Endothelial cell of hepatic sinusoid (primary cell): ENCODE data around the gene PLSCR2.
"Not testable (repeated sequence)": the region's sequence is repeated elsewhere in the genome, so short reads cannot be mapped to it uniquely, and the experiment has no call there.

Experiments used
- in situ Hi-C: cut with HindIII; loops from 2 replicates; pipeline ENCODE4 v1.10.0; 2017; ENCODE audit warnings: low sequenced_read_pairs

Gene PLSCR2

DNA sequence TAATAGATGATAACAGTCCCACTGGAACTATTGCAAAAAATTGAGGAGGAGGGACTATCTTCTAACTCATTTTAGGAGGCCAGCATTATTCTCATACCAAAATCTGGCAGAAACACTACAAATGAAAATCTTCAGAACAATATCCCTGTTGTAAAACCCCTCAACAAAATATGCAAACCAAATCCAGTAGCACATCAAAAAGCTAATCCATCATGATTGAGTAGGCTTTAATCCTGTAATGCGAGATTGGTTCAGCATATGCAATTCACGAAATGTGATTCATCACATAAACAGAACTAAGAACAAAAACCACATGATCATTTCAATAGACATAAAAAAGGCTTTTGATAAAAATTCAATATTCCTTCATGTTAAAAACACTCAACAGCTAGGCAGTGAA lies 23.9 kb upstream of the PLSCR2 start:
- in situ Hi-C loops, result no loop called here

DNA sequence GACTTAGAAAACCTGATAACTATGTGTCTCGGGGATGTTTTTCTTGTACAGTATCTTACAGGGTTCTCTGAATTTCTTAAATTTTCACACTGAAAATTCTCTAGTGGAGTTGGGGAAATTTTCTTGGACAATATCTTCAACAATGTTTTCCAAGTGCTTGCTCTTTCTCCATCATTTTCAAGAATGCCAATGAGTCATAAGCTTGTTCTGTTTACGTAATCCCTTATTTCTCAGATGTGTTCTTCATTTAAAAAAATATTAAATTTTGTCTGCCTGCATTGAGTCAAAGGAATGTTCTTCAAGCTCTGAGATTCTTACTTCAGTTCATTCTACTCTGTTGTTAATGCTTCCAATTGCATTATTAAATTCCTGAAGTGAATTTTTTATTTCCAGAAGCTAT lies 21.9 kb upstream of the PLSCR2 start:
- in situ Hi-C loops, result no loop called here

DNA sequence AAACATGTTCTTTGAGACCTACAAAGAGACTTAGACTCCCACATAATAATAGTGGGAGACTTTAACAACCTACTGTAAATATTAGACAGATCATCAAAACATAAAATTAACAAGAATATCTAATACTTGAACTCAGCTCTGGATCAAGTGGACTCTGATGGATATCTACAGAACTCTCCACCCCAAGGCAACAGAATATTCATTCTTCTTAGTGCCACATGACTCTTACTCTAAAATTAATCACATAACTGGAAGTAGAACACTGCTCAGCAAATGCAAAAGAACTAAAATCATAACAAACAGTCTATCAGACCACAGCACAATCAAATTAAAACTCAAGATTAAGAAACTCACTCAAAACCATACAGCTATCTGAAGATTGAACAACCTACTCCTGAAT lies 15.9 kb upstream of the PLSCR2 start:
- in situ Hi-C loops, result no loop called here

DNA sequence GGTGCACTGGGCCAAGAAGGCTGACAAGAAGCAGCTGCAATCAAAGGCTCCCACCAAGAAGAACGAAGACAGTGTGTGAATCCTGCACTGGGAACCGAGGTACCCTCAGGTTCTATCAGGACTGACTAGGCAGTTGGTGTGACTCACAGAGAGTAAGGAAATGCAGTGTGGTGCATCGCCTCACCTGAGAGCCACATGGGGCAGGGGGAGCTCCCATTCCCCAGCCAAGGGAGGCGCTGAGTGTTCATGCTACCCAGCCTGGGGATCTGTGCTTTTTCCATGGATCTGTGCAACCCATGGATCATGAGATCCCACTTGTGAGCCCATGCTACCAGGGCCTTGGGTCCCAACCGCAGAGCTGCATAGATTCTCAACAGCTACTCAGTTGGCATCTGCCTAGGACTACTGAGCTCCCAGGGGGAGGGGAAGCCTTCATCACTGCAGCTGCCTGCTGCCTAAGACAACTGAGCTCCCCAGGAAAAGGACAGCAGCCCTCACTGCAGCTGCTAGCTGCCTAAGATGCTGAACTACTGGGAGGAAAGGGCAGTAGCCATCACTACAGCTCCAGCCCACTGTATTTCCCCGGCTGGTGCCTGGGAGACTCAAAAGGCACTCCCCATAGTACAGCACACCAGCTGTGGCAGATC lies 6.9 kb upstream of the PLSCR2 start:
- in situ Hi-C loops, result no loop called here

DNA sequence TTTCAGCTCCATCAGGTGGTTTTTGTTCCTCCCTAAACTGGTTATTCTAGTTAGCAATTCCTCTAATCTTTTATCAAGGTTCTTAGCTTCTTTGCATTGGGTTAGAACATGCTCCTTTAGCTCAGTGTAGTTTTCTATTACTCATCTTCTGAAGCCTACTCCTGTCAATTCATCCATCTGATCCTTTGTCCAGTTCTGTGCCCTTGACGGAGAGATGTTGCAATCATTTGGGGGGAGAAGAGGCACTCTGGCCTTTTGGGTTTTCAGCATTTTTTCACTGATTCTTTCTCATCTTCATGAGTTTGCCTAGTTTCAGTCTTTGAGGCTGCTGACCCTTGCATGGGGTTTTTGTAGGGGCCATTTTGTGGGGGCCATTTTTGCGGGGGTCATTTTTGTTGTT lies 5.6 kb upstream of the PLSCR2 start:
- in situ Hi-C loops, result not testable (repeated sequence)

DNA sequence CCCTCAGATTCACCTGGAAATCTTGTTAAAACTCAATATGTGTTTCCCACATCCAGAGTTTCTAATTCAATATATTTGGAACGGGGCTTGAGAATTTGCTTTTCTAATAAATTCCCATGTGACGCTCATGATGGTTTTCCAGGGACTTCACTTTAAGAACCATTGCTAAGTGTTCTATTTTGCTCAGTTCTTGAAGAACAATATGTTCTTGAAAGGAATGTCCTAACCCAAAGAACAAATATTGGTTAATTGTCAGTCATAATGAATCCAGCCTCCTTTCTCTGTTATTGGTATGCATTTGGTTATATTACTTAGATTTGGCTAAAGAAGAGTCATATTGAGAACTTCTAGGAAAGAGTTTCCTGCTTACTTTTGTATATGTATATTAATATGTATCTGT lies 4.4 kb upstream of the PLSCR2 start:
- in situ Hi-C loops, result no loop called here

DNA sequence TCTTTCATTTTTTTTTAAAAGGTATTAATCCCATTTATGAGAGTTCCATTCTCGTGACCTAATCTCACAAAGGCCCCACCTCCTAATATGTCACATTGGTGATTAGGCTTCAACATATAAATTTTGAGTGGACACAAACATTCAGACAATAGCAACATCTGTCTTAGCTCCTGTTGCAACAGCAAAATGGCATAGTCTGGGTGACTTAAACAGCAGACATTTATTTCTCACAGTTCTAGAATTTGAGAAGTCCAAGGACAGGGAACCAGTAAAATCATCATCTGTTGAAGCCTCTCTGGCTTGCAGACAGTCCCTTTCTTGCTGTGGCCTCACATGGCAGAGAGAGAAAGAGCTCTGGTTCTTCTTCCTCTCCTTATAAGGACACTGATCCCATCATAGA lies 3.2 kb upstream of the PLSCR2 start:
- in situ Hi-C loops, result no loop called here

DNA sequence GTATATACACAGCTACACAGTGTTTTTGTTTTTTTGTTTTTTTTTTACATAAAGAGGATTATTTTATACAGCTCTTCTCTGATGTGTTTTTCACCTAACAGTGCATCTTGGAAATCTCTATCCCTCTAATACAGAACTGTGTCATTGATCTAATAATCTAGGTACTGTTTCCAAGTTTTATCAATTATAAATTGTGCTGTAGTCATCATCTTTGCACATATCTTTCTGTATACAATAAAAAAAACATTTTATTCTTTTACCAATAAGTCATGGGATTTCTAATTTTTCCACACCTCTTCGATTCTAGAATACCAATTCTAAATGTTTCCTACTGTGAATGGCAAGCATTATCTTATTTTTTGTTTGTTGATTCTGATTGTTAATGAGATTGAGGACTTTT lies 1.7 kb upstream of the PLSCR2 start:
- in situ Hi-C loops, result no loop called here

DNA sequence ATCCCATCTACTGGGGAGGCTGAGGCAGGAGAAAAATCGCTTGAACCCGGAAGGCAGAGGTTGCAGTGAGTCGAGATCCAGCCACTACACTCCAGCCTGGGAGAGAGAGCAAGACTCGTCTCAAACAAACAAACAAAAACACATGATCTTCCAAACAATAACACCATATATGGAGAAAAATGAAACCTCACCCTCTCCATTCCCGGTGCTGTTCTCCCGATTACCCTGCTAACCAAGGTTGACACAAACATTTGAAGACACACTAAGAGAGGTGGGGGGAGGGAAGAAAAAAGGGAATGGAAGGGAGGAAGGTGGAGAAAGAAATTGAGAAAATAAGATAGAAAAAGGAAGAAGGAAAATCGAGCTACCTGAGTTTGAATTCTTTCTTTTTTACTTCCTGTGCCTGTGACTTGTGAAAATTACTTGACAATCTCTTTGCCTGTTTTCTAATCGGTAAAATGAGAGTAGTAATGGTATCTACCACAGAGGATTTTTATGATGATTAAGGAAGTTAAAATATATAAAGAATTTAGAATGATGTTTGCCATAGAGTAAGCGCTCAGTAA lies 1.1 kb upstream of the PLSCR2 start:
- in situ Hi-C loops, result no loop called here

DNA sequence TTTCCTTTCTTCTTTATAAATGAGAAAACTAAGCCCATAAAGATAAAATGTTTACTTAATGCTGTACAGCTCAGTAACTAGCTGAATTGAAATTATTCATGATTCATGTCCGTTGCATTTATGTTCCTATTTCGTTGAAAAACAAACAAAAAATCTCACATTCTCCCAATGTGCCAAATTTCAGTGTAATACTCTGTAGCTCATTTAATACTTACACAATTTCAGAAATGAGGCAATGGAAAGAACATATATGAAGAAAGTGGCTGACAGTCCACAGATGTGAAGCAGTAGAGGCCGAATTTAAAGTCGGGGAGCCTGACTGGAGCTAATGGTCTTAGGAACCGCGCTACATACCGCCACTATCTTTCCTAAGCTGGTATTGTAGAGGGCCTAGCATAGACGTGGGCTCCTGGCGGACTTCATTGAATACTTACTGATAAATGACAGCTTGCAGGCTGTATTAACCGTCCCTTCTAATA lies 651 bp downstream of the PLSCR2 start:
- in situ Hi-C loops, result no loop called here

DNA sequence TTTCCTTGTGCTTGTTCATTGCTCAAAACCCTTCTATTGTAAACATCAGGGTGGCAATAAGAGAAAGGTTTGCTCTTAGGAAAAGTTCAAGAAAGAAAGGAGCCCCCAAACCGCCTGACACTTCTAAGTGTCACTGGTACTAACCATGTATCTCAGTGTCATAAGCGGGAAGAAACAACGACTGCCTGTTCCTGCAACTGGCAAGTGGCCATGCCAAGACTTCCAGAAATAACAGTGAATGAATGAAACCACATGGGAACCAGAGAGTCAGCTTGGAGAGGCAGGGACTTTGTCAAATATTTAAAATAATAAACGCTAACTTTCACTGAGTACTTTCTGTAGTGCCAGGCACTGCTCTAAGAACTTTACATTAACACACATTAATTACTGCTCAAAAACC lies 1.1 kb downstream of the PLSCR2 start:
- in situ Hi-C loops, result no loop called here

DNA sequence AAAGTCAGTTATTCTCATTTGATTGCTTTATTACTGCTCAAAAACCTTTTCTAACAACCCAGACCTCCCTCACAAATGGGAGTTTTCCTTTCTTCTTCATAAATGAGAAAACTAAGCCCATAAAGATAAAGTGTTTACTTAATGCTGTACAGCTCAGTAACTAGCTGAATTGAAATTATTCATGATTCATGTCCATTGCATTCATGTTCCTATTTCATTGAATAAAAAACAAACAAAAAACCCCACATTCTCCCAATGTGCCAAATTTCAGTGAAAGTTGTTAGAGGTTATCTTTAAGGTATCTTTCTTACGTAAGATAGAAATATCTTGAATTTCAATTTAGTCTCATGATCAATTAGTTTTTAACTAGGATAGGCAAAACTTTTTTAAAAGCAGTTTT lies 2.8 kb downstream of the PLSCR2 start:
- in situ Hi-C loops, result no loop called here

DNA sequence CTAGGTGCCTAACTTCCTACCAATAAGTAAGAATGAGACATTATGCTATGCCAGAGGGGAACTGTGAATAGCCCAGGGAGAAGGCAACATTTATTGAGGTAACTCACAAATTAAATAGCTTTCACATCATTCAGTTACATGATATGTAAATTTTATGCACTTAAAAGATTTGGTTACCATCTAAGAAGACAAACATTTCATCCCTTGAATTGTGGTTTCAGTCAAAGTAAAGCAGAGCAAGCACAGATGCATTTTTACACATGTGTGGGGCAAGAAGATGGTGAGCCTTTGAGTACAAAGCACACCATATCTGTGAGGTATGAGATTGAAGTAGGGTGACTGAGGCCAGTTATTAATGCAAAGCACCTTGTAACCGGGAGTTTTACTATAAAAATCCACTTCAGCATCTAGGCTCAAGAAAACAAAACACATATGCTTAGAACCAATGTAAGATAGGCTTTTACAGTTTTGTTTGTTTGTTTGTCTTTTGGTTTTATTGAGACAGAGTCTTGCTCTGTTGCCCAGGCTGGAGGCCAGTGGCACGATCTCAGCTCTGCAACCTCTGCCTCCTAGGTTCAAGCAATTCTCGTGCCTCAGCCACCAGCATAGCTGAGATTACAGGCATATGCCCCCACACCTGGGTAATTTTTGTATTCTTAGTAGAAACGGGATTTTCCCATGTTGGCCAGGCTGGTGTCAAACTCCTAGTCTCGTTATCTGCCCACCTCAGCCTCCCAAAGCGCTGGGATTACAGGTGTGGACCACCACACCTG lies 3.5 kb downstream of the PLSCR2 start:
- in situ Hi-C loops, result no loop called here

DNA sequence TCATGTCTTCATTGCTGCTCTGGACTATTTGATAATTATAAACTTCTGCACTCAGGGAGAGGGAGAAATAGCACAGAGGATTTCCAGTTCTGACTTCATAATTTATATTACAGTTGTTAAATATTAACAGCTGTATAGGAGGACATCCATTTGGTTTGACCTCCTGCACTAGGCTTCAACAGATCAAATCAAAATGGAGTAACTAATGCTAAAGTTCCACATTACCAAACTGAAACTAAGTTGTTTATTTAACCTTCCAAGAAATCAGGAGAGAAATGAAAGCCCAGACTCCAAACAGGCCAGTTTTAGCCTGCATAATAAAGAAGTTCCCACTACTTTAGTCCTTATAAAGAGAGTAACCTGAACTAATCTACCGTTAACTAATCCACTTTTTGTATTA lies 4.6 kb downstream of the PLSCR2 start:
- in situ Hi-C loops, result no loop called here

DNA sequence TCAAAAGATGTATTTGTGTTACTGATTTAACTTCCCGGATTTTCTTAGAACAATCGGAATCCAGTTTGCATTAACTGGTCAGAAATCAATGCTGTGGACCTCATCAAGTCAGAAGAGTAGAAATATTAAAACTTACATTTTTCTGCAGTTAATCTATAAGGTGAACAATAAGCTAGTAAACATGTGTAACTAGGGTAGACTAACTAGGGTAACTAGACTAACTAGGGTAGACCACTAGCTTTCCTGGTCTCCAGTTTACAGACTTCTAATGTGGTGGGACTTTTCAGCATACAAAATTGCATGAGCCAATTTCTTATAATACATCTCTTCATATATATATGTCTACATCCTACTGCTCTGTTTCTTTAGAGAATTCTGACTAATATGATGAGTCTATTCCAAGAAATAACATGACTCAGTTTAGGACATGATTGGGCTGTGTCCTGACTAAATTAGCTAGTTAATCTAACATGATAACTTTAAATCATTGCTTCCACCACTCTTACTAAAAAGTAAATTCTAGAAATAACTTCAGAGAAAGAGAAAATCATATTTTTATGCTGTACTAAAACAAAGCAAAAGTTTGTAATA lies 5.3 kb downstream of the PLSCR2 start:
- in situ Hi-C loops, result no loop called here

DNA sequence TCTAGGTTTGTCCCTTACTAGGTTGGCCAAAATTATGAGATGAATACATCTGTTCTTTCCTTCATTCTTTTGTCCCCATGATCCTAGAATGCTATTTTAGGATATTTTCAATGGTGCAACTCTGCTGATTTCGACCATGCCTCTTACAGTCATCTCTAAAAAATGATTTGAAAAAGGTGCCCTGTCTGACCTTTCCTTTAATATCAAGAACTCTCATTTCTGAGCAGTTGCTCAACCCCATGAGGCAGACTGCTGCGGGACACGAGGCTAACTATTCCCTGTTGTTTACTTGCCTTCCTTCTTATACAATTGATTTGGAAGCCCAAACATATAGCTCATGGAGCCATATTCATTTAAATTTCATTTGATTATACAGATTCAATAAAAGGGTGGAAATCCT lies 14.6 kb downstream of the PLSCR2 start:
- in situ Hi-C loops, result no loop called here

DNA sequence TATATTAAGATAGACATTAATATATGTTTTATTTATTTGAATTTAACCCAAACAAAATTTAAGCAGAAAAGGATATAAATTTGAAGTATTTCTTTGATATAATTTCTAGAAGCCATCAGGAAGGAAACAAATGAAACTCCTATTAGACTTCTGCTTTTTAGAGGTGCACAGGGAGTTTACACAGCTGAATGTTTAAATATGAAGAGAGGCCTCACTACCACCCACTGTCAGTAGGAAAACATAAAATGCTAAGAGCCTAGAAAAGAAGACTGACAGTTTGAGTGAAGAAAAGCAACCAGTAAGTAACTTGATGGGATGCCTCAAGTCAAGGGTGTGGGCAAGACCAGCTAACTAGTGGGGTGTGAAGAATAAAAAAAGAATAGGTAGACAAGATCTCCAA lies 19.7 kb downstream of the PLSCR2 start:
- in situ Hi-C loops, result loop anchor here (5.0 kb wide), 1 partner anchor 62 kb away; no protein-coding TSS in a partner anchor

DNA sequence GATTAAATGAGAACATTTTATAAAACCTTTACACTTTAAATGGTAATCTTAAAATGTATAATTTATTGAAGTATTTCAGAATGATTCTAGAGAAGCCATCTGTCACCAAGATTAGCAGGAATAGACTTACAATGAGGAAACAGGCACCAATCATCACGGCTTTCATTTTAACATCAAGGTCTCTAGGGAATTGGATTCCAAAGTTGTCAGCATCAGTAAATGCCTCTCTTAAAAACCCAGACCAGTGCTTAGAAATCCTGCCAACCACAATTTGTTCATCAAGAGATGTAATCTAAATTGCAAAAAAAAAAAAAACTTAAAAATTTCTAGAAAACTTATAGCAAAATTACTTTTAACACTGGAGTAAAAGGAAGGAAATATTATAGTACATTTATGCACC lies 20.3 kb downstream of the PLSCR2 start:
- in situ Hi-C loops, result loop anchor here (5.0 kb wide), 1 partner anchor 62 kb away; no protein-coding TSS in a partner anchor

DNA sequence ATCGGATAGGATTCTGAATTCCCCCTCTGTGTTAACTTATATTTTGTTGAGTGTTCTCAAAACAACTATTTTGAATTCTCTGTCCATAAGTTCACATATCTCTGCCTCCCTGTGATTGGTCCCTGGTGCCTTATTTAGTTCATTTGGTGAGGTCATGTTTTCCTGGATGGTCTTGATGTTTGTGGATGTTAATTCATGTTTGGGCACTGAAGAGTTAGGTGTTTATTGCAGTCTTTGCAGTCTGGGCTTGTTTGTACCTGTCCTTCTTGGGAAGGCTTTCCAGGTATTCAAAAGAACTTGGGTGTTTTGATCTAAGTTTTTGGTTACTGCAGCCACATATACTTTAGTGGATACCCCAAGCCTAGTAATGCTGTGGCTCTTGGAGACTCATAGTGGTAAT lies 23.3 kb downstream of the PLSCR2 start:
- in situ Hi-C loops, result loop anchor here (5.0 kb wide), 1 partner anchor 59 kb away; no protein-coding TSS in a partner anchor

DNA sequence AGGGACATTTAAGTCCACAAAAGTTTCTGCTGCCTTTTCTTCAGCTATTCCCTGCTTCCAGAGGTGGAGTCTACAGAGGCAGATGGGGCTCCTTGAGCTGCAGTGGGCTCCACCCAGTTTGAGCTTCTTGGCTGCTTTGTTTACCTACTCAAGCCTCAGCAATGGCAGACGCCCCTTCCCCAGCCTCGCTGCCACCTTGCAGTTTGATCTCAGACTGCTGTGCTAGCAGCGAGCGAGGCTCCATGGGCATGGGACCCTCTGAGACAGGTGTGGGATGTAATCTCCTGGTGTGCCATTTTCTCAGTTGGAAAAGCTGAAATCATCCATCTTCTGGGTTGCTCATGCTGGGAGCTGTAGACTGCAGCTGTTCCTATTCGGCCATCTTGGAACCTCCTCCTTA lies 29.1 kb downstream of the PLSCR2 start:
- in situ Hi-C loops, result not testable (repeated sequence)

DNA sequence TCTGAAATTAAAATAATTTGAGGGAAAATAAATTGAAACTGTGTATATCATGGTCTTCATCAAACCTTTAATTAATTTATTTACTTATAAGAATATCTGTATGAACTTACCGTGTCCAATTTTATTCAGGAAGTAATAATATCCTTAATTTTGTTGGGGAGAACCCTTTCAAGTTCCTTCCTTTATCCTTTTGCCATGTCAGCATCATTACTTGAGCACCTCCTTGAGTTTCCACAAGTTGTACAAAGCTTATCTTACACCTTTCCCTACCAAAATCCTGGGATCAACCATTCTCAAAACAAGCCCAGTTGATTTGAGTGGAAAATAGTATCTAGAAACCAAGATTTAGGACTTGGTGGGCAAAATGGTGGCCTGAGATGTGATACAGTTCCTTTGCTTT lies 37.3 kb downstream of the PLSCR2 start:
- in situ Hi-C loops, result loop anchor here (5.0 kb wide), 1 partner anchor 75 kb away; no protein-coding TSS in a partner anchor

DNA sequence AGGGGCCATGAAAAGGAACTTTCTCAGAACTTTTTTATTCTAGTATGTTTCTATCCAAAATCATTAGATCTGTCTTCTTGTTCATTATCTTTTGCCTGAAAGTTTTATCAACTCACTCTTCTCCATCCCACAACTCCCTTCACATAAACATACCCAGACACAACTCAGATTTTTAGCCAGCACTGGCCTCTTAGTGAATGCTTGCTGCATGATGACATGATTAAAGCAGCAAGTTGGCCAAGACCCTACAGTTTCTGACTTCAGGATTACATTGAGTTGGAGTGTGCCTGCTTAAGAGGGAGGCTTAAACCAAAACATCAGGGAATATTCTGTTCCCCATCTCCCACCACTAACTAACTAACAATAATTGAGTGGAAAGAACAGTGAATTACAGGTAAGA lies 38.1 kb downstream of the PLSCR2 start:
- in situ Hi-C loops, result loop anchor here (5.0 kb wide), 1 partner anchor 74 kb away; no protein-coding TSS in a partner anchor
